ENCODE results near the gene MARK3.

GRCh38 chr14:103361867-103362266 is 23.3 kb upstream of the MARK3 start:
- TF ChIP-seq CTCF (IDR thresholded peaks at IDR 0.05) (no peak), POLR2A (IDR thresholded peaks at IDR 0.05) (no peak)

All from lower leg skin (tissue), 3 donors.